ENCODE results near the gene HOGA1. TPM values are rescaled to one million over a fixed set of nuclear protein-coding genes. Genes with fewer than 3 reads are reported as not detected.
A peak's percentile ranks its signal among the peaks of the same experiment; 100 is the strongest.

The HOGA1 gene
- total and polyA plus RNA-seq, 2 of the 13 experiments (the other 11 are each of a cell fraction or from before 2014, with no cell fraction given), result 7.6 to 19.5 TPM

DNA sequence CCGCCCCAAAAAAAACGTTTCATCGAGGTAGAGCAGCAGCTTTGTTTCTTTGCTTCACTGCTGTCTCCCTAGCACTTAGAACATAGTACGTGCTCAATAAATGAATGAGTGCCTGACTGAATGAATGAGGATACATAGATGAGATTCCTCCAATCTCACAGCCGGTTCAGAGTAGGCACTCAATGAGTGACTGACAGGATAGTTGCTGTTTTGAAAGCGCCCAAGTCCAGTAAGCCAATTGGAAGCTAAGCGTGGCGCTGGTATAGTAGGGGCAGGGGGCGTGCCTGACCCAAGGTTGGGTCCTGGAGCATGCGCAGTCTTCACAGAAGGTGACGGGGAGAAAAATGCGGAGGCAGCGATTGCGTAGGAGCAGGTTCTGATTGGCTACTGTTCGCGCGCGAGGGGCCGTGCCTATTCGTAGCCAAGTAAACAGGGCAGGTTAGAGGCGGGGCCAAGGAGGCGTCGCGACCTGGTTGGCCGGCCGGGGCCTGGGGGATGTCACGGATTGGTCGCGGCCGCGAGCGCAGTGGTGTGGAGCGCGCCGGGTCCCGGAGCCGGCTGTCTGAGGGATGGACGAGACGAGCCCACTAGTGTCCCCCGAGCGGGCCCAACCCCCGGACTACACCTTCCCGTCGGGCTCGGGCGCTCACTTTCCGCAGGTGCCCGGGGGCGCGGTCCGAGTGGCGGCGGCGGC is 56.1 kb downstream of the HOGA1 start, which contains the start of gene PI4K2A (continued):
- peak; percentile 99 for TF ChIP-seq RFXAP (CRISPR knock-in tag; IDR thresholded peaks at IDR 0.05; ENCODE audit: borderline replicate concordance)
- peak; percentile 94 for TF ChIP-seq ZMYM4 (CRISPR knock-in tag; IDR thresholded peaks at IDR 0.05)
- TF ChIP-seq ZFYVE20 (CRISPR knock-in tag; IDR thresholded peaks at IDR 0.05; ENCODE audit: borderline replicate concordance, low read depth), result no peak
- no peak for TF ChIP-seq ZNF17 (CRISPR knock-in tag; IDR thresholded peaks at IDR 0.05)
- TF ChIP-seq PHB2 (IDR thresholded peaks at IDR 0.05; ENCODE audit: partially characterized antibody), result no peak
- no peak for TF ChIP-seq ZNF550 (CRISPR knock-in tag; IDR thresholded peaks at IDR 0.05; ENCODE audit: borderline replicate concordance)
- TF ChIP-seq REXO4 (CRISPR knock-in tag; IDR thresholded peaks at IDR 0.05; ENCODE audit: borderline replicate concordance), result no peak
- no peak for TF ChIP-seq ZSCAN31 (CRISPR knock-in tag; IDR thresholded peaks at IDR 0.05; ENCODE audit: low read depth)
- TF ChIP-seq ZNF281 (CRISPR knock-in tag; IDR thresholded peaks at IDR 0.05; ENCODE audit: borderline replicate concordance), result no peak
- TF ChIP-seq GFI1 (CRISPR knock-in tag; IDR thresholded peaks at IDR 0.05; ENCODE audit: borderline replicate concordance), result no peak
- TF ChIP-seq SOX13 (IDR thresholded peaks at IDR 0.05), result no peak
- no peak for TF ChIP-seq SOX13 (CRISPR knock-in tag; conservative IDR thresholded peaks at IDR 0.05 in 1 of 2, IDR thresholded peaks at IDR 0.05 in 1 of 2)
- no peak for TF ChIP-seq KDM4B (CRISPR knock-in tag; IDR thresholded peaks at IDR 0.05)
- TF ChIP-seq, protein P1, sequence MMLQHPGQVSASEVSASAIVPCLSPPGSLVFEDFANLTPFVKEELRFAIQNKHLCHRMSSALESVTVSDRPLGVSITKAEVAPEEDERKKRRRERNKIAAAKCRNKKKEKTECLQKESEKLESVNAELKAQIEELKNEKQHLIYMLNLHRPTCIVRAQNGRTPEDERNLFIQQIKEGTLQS (CRISPR knock-in tag; IDR thresholded peaks at IDR 0.05), result no peak
- TF ChIP-seq, protein P2, sequence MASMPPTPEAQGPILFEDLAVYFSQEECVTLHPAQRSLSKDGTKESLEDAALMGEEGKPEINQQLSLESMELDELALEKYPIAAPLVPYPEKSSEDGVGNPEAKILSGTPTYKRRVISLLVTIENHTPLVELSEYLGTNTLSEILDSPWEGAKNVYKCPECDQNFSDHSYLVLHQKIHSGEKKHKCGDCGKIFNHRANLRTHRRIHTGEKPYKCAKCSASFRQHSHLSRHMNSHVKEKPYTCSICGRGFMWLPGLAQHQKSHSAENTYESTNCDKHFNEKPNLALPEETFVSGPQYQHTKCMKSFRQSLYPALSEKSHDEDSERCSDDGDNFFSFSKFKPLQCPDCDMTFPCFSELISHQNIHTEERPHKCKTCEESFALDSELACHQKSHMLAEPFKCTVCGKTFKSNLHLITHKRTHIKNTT (CRISPR knock-in tag; IDR thresholded peaks at IDR 0.05), result no peak
- 0 out of 2 replicates have a peak, but pooled peaks have one; percentile 12 for TF ChIP-seq ATF2 (CRISPR knock-in tag; IDR thresholded peaks at IDR 0.05)
- TF ChIP-seq ZNF253 (CRISPR knock-in tag; IDR thresholded peaks at IDR 0.05; ENCODE audit: borderline replicate concordance), result no peak
- TF ChIP-seq ZNF549 (CRISPR knock-in tag; IDR thresholded peaks at IDR 0.05), result no peak
- no peak for TF ChIP-seq MED8 (CRISPR knock-in tag; IDR thresholded peaks at IDR 0.05; ENCODE audit: insufficient replicate concordance)
- peak; percentile 73 for TF ChIP-seq HOXA3 (CRISPR knock-in tag; IDR thresholded peaks at IDR 0.05)
- TF ChIP-seq ZNF335 (CRISPR knock-in tag; IDR thresholded peaks at IDR 0.05), result 0 out of 2 replicates have a peak, but pooled peaks have one; percentile 1
- no peak for TF ChIP-seq ZBTB7B (CRISPR knock-in tag; IDR thresholded peaks at IDR 0.05)
- TF ChIP-seq HMGA1 (CRISPR knock-in tag; conservative IDR thresholded peaks at IDR 0.05), result no peak

Data from HepG2 (cell line).